K562 (cell line): ENCODE data around the gene AK5. TPM values are rescaled to one million over a fixed set of nuclear protein-coding genes. Genes with fewer than 3 reads are reported as not detected.

Source experiments
- BRCA1 ChIP-seq, 2 experiments: fragments of 450-650 bp in 1 of 2; sonication (generic) in 1 of 2; formaldehyde crosslinking in 1 of 2; IDR thresholded peaks; 2 replicates each; pipeline versions ENCODE4 v1.5.0 to v1.6.1; 2017 to 2020; ENCODE audit warnings: mild to moderate bottlenecking in 1 of 2, missing genetic modification reagents in 1 of 2
- DIDO1 ChIP-seq: fragments of 450-650 bp; IDR thresholded peaks from 2 replicates; pipeline ENCODE4 v1.6.1; 2016; ENCODE audit warnings: low read depth, missing biosample characterization, missing genetic modification characterization
- HCFC1 ChIP-seq: IDR thresholded peaks from 2 replicates; pipeline ENCODE4 v1.6.1; 2012; ENCODE audit warnings: low read depth, low read length, improper control_type of control experiment
- HDGF ChIP-seq: fragments of 450-650 bp; IDR thresholded peaks from 2 replicates; pipeline ENCODE4 v1.6.1; 2016
- MGA ChIP-seq: fragments of 450-650 bp; IDR thresholded peaks from 2 replicates; pipeline ENCODE4 v1.6.1; 2016; ENCODE audit warnings: mild to moderate bottlenecking, moderate library complexity
- POLR2AphosphoS2 ChIP-seq: IDR thresholded peaks from 2 replicates; pipeline ENCODE4 v1.6.1; 2012; ENCODE audit warnings: low read length, improper control_type of control experiment
- POLR2AphosphoS5 ChIP-seq: IDR thresholded peaks from 2 replicates; pipeline ENCODE4 v1.6.1; 2011; ENCODE audit warnings: mild to moderate bottlenecking, low read depth, low read length, moderate library complexity; ENCODE audit not compliant: control insufficient read depth, insufficient read depth
- TRIM24 ChIP-seq, 2 experiments: fragments of 450-650 bp; IDR thresholded peaks; 2 replicates each; pipeline ENCODE4 v1.6.1; 2016
- ZBTB43 ChIP-seq: sonication (generic); formaldehyde crosslinking; IDR thresholded peaks from 2 replicates; pipeline ENCODE4 v1.8.0; 2023; ENCODE audit warnings: mild to moderate bottlenecking, missing genetic modification reagents
- ZNF354B ChIP-seq: fragments of 250-450 bp; sonication (Bioruptor Pico); IDR thresholded peaks from 2 replicates; pipeline ENCODE4 v1.4.0; 2020
- ZNF644 ChIP-seq: fragments of 200-800 bp; sonication (Bioruptor generic); IDR thresholded peaks from 2 replicates; pipeline ENCODE4 v1.6.1; 2016; ENCODE audit warnings: low read depth, missing genetic modification characterization, missing compliant biosample characterization
- polyA plus RNA-seq, 8 experiments: library from polyadenylated mRNA; depleted of rRNA in 4 of 8; stranded (reverse) in 5 of 8; unstranded in 3 of 8; fragments of >200 nt; fragmentation: Nextera tagmentation in 2 of 8; fragmentation: Illumina TruSeq in 1 of 8; extraction: Ambion mirVana in 2 of 8; extraction: Trizol in 1 of 8; gene quantifications; 2 replicates each; pipeline versions ENCODE4 v1.2.1 to v1.2.3, GENCODE V29; 2011 to 2014; ENCODE audit warnings: inconsistent platforms in 1 of 8, missing spikeins in 1 of 8
- total RNA-seq, 7 experiments: library from RNA; depleted of rRNA in 6 of 7; stranded (reverse); fragments of >200 nt in 6 of 7; fragmentation: Illumina TruSeq in 2 of 7; extraction: Trizol in 2 of 7; gene quantifications; 2 replicates each; pipeline versions ENCODE4 v1.2.1 to v1.2.3, GENCODE V29; 2011 to 2021; ENCODE audit warnings: low replicate concordance in 1 of 7

Gene AK5
- total and polyA plus RNA-seq, 9 of the 15 experiments (the other 6 are each of a cell fraction or from before 2014, with no cell fraction given) = 0.06 TPM; not detected in 8

GRCh38 chr1:77370583-77371306 is 88.9 kb downstream of the AK5 start (continued):
- TF ChIP-seq MGA = no peak
- no peak for TF ChIP-seq HCFC1
- TF ChIP-seq POLR2AphosphoS2 = no peak
- TF ChIP-seq DIDO1 (tag) = no peak
- TF ChIP-seq ZNF644 (tag) = no peak
- no peak for TF ChIP-seq HDGF
- TF ChIP-seq ZBTB43 (CRISPR knock-in tag) = no peak
- no peak for TF ChIP-seq ZNF354B (CRISPR knock-in tag)
- no peak for TF ChIP-seq POLR2AphosphoS5
- TF ChIP-seq TRIM24 (IDR thresholded peaks at IDR 0.05) = no peak
- TF ChIP-seq BRCA1 (IDR thresholded peaks at IDR 0.05) = no peak
- TF ChIP-seq BRCA1 (CRISPR knock-in tag; IDR thresholded peaks at IDR 0.05) = no peak
- TF ChIP-seq, all 486 proteins: peak for 0
